Effector CD8-positive, alpha-beta T cell (primary cell): ENCODE measurements around the gene PSME2.
A peak's percentile ranks its signal among the peaks of the same experiment; 100 is the strongest.
"Not testable (repeated sequence)": the region's sequence is repeated elsewhere in the genome, so short reads cannot be mapped to it uniquely, and the experiment has no call there.

Experiments
- DNase-seq: peaks from one replicate; lab custom pipeline; 2025; lab: John Stamatoyannopoulos, UW

The PSME2 gene

GRCh38 chr14:24114532-24115421 is 31.6 kb downstream of the PSME2 start, which contains the start of the genes DCAF11 and NRL:
Gene DCAF11, plus strand, starts transcription at chr14:24114777. Its CDS starts 818 bp downstream, at chr14:24115595.
Gene NRL, minus strand, starts transcription at chr14:24114949. Its CDS starts 32,101 bp downstream, at chr14:24082848.
- peak; percentile 97 for DNase-seq

DNA sequence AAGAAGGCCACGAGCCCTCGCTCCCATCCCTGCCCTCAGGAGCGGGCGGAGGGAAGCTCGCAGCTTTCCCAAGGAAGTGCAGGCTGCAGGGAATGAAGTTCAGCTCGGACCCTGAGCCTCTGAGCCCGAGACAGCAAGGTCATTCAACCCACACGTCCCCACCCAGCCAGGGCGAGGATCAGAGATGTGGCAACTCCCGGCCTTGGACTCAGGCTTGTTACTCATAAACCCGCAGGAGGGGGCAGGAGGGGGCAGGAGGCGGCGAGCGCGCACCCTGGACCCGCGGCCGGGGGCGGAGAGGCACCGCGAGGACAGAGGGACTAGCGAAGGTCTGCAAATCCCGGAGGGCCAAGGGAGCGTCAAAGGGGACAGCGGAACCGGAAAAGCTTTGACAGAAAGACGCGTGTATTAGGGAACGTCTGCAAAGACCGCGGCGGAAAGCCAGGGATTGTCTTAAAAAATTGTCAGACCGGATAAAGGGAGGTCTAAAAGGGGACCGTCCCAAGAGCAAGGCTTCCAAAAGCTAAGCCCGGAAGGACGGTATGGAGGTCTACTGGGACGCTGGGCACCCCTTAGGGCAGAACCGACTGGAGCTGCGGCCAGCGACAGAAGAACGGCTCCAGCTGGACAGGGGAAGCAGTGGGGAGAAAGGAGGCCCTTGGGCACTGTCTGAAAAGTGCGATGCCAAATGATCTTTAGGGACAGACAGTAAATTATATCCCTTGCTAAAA is 32.4 kb downstream of the PSME2 start:
- peak; percentile 66 for DNase-seq

DNA sequence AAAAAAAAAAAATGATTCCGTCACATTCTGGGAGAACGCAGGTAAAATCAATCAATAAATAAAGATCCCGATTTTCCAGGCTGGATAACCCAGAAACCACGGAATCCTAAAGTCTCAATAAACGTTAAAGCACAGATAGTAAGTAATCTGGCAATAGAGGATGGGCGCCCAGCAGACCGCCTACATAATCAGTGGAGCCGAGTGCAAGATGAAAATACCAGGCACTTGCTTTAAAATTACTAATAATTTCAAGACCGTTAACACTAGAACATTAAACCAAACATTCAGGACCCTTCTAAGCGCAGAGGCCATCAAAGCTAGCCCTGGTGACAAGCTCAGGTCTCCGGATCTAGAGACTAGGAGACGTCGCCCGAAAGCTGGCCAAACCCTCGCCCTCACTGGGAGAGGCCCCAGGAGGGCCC is 33.0 kb downstream of the PSME2 start:
- DNase-seq, result no peak

- no peak for DNase-seq
Measured at GRCh38 chr14:24110523-24110922, 35.9 kb downstream of the PSME2 start.

DNA sequence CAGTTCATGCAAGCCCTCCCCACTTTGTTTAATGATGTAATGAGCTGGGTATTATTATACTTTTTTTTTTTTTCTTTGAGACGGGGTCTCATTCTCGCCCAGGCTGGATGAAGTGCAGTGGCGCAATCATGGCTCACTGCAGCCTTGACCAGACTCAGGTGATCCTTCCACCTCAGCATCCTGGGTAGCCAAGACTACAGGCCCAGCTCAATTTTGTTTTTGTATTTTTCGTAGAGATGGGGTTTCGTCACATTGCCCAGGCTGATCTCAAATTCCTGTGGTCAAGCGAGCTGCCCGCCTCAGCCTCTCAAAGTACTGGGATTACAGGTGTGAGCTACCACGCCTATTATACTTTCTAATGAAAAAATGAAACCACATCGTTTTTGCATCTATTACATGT is 36.4 kb downstream of the PSME2 start:
- DNase-seq, result no peak

DNA sequence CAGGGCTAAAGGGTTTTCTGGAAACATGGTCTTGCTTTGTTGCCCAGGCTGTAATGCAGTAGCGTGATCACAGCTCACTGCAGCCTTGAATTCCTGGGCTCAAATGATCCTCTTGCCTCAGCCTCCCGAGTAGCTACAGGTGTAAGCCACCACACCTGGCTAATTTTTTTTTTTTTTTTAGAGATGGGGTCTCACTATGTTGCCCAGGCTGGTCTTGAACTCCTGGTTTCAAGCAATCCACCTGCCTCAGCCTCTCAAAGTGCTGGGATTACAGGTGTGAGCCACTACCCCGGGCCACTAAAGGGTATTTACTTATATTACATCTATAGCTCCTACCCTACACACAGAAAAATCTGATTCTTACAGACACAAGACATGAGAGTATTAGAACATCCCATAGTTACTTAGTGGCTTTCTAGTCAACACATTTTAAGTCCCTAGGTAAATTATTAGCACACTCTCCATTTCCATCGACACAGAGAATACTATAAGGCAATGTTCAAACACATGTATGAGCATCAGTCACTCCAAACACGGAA is 38.0 kb downstream of the PSME2 start:
- DNase-seq, result no peak

GRCh38 chr14:24106672-24107271 is 39.6 kb downstream of the PSME2 start:
- no peak for DNase-seq

DNA sequence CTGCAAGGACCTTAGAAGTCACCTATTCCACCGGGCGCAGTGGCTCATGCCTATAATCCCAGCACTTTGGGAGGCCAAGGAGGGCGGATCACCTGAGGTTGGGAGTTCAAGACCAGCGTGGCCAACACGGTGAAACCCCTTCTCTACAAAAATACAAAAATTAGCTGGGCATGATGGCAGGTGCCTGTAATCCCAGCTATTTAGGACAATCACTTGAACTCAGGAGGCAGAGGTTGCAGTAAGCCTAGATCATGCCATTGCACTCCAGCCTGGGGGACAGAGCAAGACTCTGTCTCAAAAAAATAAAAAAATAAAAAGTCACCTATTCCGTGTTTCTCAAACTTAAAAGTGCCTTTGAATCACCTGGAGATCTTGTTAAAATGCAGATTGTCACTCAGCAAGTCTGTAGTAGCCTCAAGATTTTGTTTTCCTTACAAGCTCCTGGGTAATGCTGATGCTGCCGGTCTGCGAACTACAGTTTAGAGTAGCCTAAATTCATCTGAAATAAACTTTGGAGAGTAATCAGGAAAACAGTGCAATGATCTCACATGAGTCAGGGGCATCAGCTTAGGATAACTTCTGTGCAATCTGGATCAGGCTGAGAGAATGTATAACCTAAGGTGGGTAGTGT is 40.7 kb downstream of the PSME2 start:
- not testable (repeated sequence) for DNase-seq

DNA sequence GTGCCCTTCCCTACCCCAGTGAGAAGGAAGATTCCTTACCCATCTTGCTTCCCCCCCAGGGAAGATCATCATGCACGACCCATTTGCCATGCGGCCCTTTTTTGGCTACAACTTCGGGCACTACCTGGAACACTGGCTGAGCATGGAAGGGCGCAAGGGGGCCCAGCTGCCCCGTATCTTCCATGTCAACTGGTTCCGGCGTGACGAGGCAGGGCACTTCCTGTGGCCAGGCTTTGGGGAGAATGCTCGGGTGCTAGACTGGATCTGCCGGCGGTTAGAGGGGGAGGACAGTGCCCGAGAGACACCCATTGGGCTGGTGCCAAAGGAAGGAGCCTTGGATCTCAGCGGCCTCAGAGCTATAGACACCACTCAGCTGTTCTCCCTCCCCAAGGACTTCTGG is 43.0 kb downstream of the PSME2 start:
- DNase-seq, result no peak

- DNase-seq, result no peak
Measured at GRCh38 chr14:24102357-24103048, 43.9 kb downstream of the PSME2 start.

- DNase-seq, result no peak
Measured at GRCh38 chr14:24100982-24101494, 45.4 kb downstream of the PSME2 start.

DNA sequence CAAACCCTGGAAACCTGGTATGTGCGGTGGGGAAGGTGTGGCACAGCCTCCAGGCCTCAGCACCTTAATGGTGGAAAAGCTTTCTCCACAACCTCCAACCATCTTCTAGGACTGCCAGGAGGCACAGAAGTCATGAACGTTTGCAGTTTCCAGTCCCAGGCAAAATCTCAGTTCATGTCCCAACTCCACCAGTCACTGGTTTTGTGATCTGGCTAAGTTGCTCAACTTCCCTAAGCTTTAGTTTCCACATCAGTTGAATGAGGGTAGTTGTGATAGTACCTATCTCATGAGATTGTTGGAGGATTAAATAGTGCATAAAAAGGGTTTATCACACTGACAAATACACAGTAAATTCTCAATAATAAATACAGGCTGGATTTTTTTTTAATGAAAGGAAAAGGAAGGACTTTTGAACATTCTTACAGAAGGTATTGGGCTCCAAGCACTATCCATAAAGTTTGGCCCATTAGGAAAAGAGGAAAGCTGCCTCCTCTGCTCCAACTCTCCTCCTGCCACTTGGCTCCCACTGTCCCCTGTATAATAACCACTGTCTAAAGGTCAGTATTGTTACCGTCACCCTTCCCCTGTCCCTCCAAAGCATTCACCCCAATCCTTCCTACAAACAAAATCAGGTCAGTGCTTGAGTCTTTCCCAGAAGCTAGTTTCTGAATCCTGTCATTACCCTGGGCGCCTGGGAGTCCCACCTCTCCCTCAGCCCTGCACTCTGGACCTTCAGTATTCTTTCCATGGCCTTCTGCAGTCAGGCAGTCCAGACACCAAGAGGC is 46.0 kb downstream of the PSME2 start:
- no peak for DNase-seq

GRCh38 chr14:24098927-24099813 is 47.2 kb downstream of the PSME2 start:
- DNase-seq, result no peak

GRCh38 chr14:24098229-24098926 is 48.0 kb downstream of the PSME2 start:
- DNase-seq, result no peak

GRCh38 chr14:24096545-24097181 is 49.7 kb downstream of the PSME2 start:
- no peak for DNase-seq

GRCh38 chr14:24095271-24096068 is 50.9 kb downstream of the PSME2 start:
- no peak for DNase-seq

DNA sequence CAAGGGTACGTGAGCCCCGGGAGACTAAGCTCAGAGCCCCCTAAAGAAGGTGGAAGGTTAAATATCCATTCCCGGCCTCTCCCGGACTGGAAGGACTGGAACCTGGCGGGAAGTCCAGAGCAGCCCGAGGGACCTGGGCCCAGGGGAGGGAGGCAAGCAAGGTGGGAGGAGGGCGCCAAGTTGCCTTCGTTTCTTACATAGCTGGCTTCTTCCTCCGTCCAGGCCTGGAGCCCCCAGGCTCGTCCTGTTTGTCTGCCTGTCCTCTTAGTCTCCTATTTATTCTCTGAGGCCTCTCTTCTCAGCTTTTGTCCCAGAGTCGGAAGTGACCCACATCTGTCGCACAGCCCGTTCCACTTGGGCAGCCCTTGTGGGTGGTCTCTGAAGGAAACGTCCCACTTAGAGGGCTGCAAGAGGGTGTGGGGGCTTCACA is 51.6 kb downstream of the PSME2 start:
- DNase-seq, result no peak
